ENCODE data around the gene POM121.
"Not testable (repeated sequence)": the region's sequence is repeated elsewhere in the genome, so short reads cannot be mapped to it uniquely, and the experiment has no call there.

The POM121 gene

DNA sequence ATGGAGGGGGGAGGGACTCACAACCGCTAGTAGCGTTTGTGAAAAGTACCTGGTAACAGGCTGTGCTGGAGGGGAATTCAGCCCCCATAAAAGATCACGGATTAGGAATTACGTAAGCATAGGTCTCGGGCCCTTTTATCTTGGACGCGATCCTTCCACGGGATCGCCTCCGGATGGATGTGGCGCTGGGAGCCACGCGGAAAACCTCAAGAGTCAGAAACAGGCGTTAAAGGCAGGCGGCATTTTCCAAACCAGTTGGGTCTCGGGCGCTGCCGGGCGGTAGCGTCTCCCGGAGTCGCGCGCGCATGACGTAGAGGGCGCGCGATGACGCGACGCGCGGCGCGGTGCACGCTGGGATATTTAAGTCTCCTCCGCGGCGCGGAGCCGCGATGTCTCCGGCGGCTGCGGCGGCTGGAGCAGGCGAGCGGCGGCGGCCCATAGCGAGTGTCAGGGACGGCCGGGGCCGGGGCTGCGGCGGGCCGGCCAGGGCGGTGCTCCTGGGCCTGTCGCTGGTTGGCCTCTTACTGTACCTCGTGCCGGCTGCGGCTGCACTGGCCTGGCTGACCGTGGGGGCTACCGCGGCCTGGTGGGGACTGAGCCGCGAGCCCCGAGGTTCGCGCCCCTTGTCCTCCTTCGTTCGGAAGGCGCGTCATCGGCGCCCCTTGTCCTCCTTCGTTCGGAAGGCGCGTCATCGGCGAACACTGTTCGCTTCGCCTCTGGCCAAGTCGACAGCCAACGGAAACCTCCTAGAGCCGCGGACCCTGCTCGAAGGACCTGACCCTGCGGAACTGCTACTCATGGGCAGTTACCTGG lies at the start of gene POM121:
Gene POM121 (plus strand): TSS at position 363 of the 813 bp plus-strand sequence. CDS start 27 bp downstream, at position 390.
- Mint-ChIP-seq H3K4me3 (peak within 1 kb of the TSS; percentile 96), H3K27ac (peak within 1 kb of the TSS; percentile 97), H3K9me3 (no peaks in the 10 kb centered on the region), H3K4me1 (peaks cover 40% of the 10 kb centered on the region), H3K27me3 (no peaks in the 10 kb centered on the region), H3K36me3 (peaks cover 46% of the 10 kb centered on the region)
- peak; percentile 86 for DNase-seq
- CTCF ChIA-PET: no interaction called here

DNA sequence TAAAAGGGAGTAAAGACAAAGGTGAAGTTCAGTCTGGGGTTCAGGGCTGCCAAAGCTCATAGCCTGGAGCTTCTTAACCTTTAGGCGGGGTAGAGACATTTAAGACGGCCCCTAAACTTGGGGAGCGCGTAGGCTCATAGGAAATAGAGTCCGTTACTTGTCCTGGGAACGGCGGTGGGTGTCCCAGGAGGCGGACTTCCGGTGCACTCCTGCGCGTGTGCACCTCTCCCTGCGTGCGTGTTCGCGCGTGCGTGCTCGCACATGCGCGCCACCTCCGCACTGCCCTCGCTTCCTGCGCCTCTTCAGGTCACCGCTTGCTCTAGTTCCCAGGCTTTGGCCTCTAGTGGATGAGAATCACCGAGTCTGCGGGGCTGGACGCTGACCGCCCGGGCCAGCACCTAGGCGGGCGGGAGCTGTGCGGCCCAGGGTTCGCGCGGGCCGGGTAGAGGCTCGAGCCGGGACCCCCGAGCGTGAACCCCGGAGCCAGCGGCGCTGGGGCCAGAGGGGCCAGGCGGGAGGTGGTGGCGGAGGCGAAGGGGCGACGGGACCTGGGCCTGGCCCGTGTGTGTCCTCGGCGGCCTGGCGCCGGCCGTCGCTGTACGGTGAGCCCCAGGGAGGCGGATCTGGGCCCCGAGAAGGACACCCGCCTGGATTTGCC lies 45.7 kb upstream of the POM121 start:
- Mint-ChIP-seq H3K4me1 (peaks cover 24% of the 10 kb centered on the region), H3K4me3 (peak overlapping the region; percentile 98), H3K27ac (peak overlapping the region; percentile 95), H3K36me3 (peaks cover 19% of the 10 kb centered on the region)
- DNase-seq: peak; percentile 84
- CTCF ChIA-PET, H3K9me3 Mint-ChIP-seq, H3K27me3 Mint-ChIP-seq: not testable (repeated sequence)

DNA sequence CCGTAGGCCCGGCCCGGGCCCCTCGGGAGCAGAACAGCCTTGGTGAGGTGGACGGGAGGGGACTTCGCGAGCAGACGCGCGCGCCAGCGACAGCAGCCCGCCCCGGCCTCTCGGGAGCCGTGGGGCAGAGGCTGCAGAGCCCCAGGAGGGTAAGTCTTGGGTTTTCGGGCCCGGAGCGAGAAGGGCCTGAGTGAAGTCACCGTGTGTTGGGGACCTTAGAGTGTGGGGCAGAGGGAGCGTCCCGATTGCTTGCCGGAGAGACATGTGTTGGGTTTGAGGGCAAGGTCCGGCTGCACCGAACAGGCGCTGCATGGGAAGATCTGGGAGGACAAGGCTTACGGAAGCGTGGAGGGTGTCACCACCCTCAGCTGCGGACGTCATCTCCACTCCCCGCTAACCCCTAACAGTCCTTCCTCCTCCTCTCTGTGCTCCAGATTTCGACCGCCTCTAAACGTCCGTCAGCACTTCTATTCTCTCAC lies 45.1 kb upstream of the POM121 start:
- peak; percentile 66 for DNase-seq
- H3K27ac Mint-ChIP-seq: peak overlapping the region; percentile 95
- H3K27me3 Mint-ChIP-seq, CTCF ChIA-PET, H3K9me3 Mint-ChIP-seq: not testable (repeated sequence)
- peaks cover 24% of the 10 kb centered on the region for H3K4me1 Mint-ChIP-seq
- peaks cover 19% of the 10 kb centered on the region for H3K36me3 Mint-ChIP-seq
- peak overlapping the region; percentile 98 for H3K4me3 Mint-ChIP-seq

DNA sequence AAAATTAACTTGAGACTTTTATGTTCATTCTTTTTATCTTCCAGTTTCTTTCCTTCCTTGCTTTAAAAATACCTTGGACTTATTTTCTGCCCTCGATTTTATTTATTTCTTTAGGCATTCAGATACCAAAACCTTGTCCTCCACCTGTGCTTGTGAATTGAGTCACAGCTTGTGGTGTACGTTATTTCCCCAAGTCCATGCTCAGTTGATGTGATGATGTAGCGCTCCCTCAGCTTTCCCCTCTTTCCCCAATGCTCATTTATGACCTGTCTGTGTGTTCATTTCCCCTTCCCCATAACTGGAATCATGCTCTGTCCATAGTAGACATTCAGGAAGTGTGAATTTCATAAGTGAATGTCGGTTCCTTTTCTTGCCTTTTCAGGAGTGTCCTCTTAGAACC lies 33.1 kb upstream of the POM121 start:
- peaks cover 32% of the 10 kb centered on the region for H3K36me3 Mint-ChIP-seq
- H3K4me1 Mint-ChIP-seq, H3K27me3 Mint-ChIP-seq, H3K27ac Mint-ChIP-seq, H3K4me3 Mint-ChIP-seq, CTCF ChIA-PET, DNase-seq, H3K9me3 Mint-ChIP-seq: not testable (repeated sequence)

DNA sequence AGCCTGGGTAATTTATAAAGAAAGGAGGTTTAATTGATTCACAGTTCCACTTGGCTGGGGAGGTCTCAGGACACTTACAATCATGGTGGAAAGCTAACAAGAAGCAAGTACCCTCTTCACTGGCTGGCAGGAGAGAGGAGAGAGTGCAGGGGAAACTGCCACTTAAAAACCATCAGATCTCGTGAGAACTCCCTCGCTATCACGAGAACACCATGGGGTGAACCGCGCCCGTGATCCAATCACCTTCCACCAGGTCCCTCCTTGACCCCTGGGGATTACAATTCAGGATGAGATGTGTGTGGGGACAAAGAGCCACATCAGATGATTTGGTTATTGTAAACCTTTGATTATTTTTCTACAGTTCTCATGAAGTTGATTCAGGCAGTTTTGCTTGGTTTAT lies 20.2 kb upstream of the POM121 start:
- H3K4me1 Mint-ChIP-seq, H3K27me3 Mint-ChIP-seq, H3K4me3 Mint-ChIP-seq, CTCF ChIA-PET, H3K27ac Mint-ChIP-seq, H3K9me3 Mint-ChIP-seq, DNase-seq: not testable (repeated sequence)
- H3K36me3 Mint-ChIP-seq: peaks cover 55% of the 10 kb centered on the region

DNA sequence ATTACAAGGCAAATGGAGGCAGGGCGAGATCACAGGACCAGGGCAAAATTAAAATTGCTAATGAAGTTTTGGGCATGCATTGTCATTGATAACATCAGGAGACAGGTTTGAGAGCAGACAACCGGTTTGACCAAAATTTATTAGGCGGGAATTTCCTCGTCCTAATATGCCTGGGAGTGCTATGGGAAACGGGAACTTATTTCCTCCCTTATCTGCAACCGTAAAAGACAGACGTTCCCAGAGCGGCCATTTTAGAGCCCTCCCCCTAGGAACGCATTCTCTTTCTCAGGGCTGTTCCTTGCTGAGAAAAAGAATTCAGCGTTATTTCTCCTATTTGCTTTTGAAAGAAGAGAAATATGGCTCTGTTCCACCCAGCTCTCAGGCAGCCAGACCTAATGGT lies 16.5 kb upstream of the POM121 start:
- H3K4me1 Mint-ChIP-seq, DNase-seq, H3K4me3 Mint-ChIP-seq, CTCF ChIA-PET, H3K27me3 Mint-ChIP-seq, H3K9me3 Mint-ChIP-seq, H3K27ac Mint-ChIP-seq: not testable (repeated sequence)
- H3K36me3 Mint-ChIP-seq: peaks cover 49% of the 10 kb centered on the region

DNA sequence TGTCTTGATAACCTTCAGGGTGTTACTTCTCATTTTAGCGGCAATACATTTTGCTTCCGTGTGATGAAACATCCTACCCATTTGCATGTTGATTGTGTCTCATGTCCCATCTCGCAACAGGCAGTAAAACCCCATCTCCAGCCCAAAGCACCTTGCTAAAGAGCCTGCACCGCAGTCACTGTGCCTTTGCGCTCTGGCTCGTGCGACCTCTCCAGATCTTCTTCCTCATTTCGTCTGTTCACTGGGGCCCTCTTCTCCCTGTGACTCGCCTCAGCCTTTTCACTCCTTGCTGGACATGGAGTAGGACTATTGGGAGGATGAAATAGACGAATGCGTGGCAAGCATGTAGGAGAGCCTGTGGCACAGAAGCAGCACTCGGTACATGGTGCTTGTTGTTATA lies 13.5 kb upstream of the POM121 start:
- H3K27me3 Mint-ChIP-seq, DNase-seq, H3K4me1 Mint-ChIP-seq, H3K4me3 Mint-ChIP-seq, H3K27ac Mint-ChIP-seq, CTCF ChIA-PET, H3K9me3 Mint-ChIP-seq: not testable (repeated sequence)
- H3K36me3 Mint-ChIP-seq: peaks cover 49% of the 10 kb centered on the region

DNA sequence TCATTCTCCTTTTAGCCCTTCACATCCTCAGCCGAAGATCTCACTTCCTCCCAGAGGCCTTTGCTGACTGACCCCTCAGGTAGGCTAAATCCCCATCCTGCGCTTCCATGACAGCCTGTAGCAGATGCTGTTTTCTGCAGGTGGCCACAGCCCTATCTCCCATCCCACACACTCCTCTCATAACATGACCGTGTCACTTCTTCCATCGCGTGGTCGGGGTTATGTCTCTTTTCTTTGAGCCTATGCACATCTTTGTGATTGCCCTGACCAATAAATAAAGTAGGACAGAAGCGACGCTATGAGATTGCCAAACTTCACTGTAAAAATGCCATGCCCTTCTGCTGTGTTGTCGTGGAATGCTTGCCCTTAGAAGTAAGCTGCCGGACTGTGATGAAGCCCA lies 11.1 kb upstream of the POM121 start:
- H3K27me3 Mint-ChIP-seq, H3K4me1 Mint-ChIP-seq, H3K9me3 Mint-ChIP-seq, H3K4me3 Mint-ChIP-seq, DNase-seq, H3K27ac Mint-ChIP-seq, CTCF ChIA-PET: not testable (repeated sequence)
- peaks cover 44% of the 10 kb centered on the region for H3K36me3 Mint-ChIP-seq

DNA sequence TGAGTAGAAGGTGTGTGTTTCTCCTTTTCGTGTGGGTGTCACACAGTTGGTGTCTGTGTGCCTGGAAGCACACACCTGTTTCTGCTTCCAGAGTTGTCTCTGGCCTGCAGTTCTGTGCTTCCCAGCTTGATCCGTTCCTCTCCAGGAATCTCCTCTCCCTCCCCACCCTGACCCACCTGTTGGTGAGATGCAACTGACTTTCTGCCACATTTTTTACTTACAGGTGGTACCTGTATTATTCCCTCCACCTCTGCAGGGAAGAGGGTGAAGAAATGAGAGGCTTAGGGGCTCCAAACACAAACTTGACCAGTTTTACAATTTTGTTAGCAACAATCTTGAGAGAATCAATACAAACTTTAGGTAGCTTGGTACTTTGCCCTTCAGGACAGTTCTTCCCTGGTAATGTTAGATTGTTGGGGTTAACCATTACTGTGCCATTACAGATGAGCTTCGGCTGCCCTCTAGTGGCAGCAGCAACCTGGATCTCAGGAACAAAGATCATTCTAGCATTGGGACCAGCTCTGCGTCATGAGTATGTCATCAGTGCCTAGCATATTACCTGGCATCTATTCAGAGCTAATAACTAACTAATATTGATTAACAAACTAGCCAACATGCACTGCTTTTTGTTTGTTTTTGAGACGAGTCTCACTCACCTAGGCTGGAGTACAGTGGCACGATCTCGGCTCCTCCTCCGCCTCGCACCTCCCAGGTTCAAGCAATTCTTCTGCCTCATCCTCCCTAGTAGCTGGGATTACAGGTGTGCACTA lies 10.0 kb upstream of the POM121 start:
- CTCF ChIA-PET: interaction anchor here (0.8 to 1.9 kb wide), 10 partner anchors 12 to 530 kb away, joined by 3 to 6 read pairs (median 4); partner anchors contain the start of gene TYW1B
- DNase-seq: peak; percentile 73
- not testable (repeated sequence) for H3K4me3 Mint-ChIP-seq, H3K27me3 Mint-ChIP-seq, H3K4me1 Mint-ChIP-seq, H3K9me3 Mint-ChIP-seq
- peak overlapping the region; percentile 67 for H3K27ac Mint-ChIP-seq
- H3K36me3 Mint-ChIP-seq: peaks cover 42% of the 10 kb centered on the region

DNA sequence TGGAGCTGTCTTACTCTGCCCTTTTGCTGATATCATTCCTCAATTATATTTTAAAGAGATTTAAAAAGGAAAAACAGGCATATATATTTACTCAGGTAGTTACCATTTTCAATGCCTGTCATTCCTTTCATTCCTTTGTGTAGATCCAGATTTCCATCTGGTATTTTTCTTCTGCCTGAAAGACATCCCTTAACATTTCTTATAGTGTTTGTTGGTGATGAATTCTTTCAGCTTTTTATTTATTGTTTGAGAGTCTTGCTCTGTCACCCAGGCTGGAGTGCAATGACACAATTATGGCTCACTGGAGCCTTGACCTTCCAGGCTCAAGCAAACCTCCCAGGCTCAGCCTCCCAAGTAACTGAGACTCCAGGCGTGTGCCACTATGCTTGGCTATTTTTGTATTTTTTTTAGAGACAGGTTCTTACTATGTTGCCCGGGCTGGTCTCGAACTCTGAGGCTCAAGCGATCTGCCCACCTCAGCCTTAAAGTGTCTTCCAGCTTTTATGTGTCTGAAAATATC lies 5.6 kb upstream of the POM121 start:
- peaks cover 19% of the 10 kb centered on the region for H3K4me1 Mint-ChIP-seq
- H3K4me3 Mint-ChIP-seq: no peak overlapping the region
- no peak for DNase-seq
- no peaks in the 10 kb centered on the region for H3K9me3 Mint-ChIP-seq
- no peaks in the 10 kb centered on the region for H3K27me3 Mint-ChIP-seq
- H3K27ac Mint-ChIP-seq: no peak overlapping the region
- peaks cover 26% of the 10 kb centered on the region for H3K36me3 Mint-ChIP-seq
- CTCF ChIA-PET: no interaction called here

DNA sequence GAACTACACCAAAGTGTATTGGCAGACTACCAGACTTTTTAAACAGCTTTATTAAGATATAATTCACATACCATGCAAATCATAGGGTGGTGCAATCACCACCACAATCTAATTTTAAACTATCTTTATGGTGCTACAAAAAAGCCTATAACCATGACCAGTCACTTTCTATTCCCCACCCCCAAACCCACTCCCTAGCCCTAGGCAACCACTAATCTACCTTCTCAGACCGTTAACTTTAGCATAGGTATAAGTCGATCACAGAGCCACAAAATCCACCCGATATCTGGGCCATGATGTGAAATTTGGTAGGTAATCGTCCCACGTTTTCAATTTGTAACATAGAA lies 536 bp upstream of the POM121 start:
- peak overlapping the region; percentile 97 for H3K27ac Mint-ChIP-seq
- peaks cover 40% of the 10 kb centered on the region for H3K4me1 Mint-ChIP-seq
- peak overlapping the region; percentile 96 for H3K4me3 Mint-ChIP-seq
- no peaks in the 10 kb centered on the region for H3K9me3 Mint-ChIP-seq
- CTCF ChIA-PET: no interaction called here
- DNase-seq: no peak
- H3K27me3 Mint-ChIP-seq: no peaks in the 10 kb centered on the region
- H3K36me3 Mint-ChIP-seq: peaks cover 44% of the 10 kb centered on the region

DNA sequence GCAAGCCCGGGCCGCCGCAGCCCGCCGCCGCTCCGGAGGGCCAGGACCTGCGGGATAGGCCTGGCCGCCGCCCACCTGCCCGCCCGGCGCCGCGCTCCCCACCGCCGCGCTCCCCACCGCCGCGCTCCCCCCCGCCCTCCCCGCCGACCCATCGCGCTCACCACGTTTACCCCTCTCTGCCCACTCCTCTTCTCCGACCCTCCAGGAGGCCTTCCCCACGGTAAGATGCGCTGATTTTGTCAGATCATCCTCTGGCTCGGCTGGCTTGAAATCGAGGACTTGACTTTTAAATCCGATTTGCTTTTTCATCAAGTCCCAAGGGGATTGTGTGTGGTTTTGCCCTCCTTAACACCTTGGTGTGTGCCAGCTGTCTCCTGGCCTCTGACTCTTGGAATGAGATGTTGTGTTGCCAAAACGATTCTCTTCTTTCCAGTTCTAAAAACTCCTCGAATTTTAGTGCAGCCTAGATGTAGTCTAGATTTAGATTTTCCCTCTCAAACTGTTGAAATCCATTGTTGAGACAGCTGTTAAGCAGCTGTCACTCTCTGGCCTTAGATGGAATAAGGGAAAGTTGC lies 738 bp downstream of the POM121 start:
- CTCF ChIA-PET: no interaction called here
- no peaks in the 10 kb centered on the region for H3K9me3 Mint-ChIP-seq
- H3K4me3 Mint-ChIP-seq: peak overlapping the region; percentile 96
- no peaks in the 10 kb centered on the region for H3K27me3 Mint-ChIP-seq
- peaks cover 40% of the 10 kb centered on the region for H3K4me1 Mint-ChIP-seq
- peaks cover 50% of the 10 kb centered on the region for H3K36me3 Mint-ChIP-seq
- DNase-seq: peak; percentile 24
- H3K27ac Mint-ChIP-seq: peak overlapping the region; percentile 97

DNA sequence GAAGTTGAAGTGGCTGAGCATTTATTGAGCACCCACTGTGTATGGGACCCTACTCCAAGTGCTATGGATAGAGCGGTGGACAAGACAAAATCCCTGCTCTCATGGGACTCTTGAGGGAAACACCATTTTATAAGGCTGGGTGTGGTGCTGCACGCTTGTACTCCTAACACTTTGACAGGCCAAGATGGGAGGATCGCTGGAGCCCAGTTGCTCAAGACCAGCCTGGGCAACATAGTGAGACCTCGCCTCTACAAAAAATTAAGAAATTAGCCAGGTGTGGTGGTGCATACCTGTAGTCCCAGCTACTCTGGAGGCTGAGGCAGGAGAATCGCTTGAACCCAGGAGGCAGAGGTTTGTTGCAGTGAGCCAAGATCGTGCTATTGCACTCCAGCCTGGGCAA lies 2.9 kb downstream of the POM121 start:
- DNase-seq, H3K4me3 Mint-ChIP-seq, H3K27ac Mint-ChIP-seq, H3K27me3 Mint-ChIP-seq, H3K9me3 Mint-ChIP-seq, CTCF ChIA-PET: not testable (repeated sequence)
- peaks cover 52% of the 10 kb centered on the region for H3K36me3 Mint-ChIP-seq
- peaks cover 34% of the 10 kb centered on the region for H3K4me1 Mint-ChIP-seq

DNA sequence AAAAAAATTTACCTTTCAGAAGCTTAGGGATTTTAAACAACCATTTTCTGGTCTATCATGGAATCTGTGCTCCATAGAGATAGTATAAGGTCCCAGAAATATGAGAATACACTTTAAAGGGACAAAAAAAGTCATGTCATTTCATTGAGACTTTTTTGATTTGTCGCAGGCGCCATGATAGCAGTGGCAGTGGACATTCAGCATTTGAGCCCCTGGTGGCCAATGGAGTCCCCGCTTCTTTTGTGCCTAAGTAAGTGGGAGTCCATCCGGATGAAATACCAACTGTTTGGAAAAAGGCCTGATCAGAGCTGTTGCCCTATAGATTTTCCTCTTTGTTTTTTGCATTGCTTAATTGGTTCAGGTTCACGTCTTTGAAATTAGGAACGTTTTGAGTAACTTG lies 3.3 kb downstream of the POM121 start:
- CTCF ChIA-PET, H3K27ac Mint-ChIP-seq, DNase-seq, H3K27me3 Mint-ChIP-seq, H3K4me3 Mint-ChIP-seq, H3K9me3 Mint-ChIP-seq: not testable (repeated sequence)
- Mint-ChIP-seq H3K36me3 (peaks cover 52% of the 10 kb centered on the region), H3K4me1 (peaks cover 32% of the 10 kb centered on the region)

All from activated naive CD4-positive, alpha-beta T cell treated with anti-CD3 and anti-CD28 coated beads, Interleukin-2, amount 10 ng/mL, durations not matched to agents 7 days and 5 days (primary cell).